ENCODE measurements around the gene TXNRD2.
"Not testable (repeated sequence)": the region's sequence is repeated elsewhere in the genome, so short reads cannot be mapped to it uniquely, and the experiment has no call there.

The TXNRD2 gene

DNA sequence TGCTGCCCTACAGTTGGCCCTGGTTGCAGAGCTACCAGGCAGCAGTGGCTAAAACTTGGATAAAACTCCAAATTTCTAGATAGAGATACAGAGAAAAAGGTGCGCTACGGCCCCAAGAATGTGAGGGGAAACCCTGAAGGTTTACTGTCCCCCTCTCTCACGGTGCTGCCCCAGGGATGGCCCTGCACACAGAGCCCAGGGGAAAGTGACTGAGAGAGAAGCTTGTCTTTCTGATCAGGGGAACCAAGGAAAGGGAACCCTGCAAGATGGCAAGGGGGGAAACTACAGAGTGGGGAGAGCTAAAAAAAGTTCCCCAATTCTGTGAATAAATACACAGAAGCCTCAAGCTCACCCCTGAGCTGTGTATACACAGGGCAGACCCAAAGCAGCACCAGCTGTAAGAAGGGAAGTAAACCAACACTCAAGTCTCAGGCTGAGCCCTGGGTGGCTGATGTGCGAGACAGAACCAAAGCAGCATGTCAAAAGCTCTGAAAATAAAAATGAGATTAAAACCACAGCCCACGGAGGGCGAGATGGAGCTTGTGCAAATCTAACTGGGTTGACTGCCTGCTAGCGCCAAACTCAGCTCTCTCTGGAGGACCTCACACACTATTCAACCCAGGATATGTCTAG, 109.0 kb downstream of the TXNRD2 start:
- H3K4me3 ChIP-seq (ENCODE audit: low read depth, low read length), result no peak overlapping the region
- TF ChIP-seq, protein P1, sequence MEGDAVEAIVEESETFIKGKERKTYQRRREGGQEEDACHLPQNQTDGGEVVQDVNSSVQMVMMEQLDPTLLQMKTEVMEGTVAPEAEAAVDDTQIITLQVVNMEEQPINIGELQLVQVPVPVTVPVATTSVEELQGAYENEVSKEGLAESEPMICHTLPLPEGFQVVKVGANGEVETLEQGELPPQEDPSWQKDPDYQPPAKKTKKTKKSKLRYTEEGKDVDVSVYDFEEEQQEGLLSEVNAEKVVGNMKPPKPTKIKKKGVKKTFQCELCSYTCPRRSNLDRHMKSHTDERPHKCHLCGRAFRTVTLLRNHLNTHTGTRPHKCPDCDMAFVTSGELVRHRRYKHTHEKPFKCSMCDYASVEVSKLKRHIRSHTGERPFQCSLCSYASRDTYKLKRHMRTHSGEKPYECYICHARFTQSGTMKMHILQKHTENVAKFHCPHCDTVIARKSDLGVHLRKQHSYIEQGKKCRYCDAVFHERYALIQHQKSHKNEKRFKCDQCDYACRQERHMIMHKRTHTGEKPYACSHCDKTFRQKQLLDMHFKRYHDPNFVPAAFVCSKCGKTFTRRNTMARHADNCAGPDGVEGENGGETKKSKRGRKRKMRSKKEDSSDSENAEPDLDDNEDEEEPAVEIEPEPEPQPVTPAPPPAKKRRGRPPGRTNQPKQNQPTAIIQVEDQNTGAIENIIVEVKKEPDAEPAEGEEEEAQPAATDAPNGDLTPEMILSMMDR (IDR thresholded peaks at IDR 0.05; ENCODE audit: borderline replicate concordance, insufficient read depth, low read depth, low read length), result no peak

DNA sequence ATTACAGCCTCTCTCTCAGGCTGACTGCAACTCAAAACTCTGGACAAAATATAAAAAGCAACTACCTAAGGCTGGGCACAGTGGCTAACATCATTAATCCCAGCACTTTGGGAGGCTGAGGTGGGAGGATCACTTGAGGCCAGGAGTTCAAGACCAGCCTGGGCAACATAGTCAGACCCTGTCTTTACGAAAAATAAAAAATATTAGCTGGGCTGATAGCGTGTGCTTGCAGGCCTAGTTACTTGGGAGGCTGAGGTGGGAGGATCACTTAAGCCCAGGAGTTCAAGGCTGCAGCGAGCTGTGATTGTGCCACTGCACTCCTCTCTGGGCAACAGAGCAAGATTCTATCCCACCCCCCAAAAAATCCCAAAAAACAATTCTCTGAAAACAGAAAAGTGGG, 109.6 kb downstream of the TXNRD2 start:
- not testable (repeated sequence) for H3K4me3 ChIP-seq (ENCODE audit: low read depth, low read length)

DNA sequence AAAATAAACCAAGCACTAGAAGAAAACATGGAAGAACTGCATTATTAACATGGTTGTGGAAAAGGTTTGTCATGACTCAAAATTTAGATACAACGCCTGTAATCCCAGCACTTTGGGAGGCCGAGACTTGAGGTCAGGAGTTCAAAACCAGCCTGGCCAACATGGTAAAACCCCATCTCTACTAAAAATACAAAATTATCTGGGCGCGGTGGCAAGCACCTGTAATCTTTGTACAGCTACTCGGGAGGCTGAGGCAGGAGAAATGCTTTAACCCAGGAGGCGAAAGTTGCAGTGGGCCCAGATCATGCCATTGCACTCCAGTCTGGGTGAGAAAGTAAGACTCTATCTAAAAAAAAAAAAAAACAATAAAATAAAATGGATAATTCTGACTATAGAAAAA, 110.6 kb downstream of the TXNRD2 start:
- TF ChIP-seq, protein P1 (IDR thresholded peaks at IDR 0.05; ENCODE audit: borderline replicate concordance, insufficient read depth, low read depth, low read length), result no peak
- H3K4me3 ChIP-seq (ENCODE audit: low read depth, low read length), result no peak overlapping the region

DNA sequence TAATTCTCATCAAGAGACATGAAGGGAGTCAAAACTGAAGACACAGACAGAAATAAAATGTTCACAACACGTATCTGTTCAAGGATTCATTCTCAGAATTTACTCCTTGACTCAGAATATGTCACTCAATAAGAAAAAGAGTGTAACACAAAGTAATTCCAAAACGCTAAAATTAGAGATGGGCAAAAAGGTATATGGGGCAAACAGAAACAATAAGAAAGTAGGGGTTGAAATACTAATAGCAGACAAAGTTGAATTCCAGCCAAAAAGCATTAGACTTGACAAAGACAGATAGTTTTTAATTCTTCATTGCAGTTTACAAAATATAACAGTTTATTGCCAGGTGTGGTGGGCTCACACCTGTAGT, 113.6 kb downstream of the TXNRD2 start:
- H3K4me3 ChIP-seq (ENCODE audit: low read depth, low read length), result no peak overlapping the region
- TF ChIP-seq, protein P1 (IDR thresholded peaks at IDR 0.05; ENCODE audit: borderline replicate concordance, insufficient read depth, low read depth, low read length), result no peak

DNA sequence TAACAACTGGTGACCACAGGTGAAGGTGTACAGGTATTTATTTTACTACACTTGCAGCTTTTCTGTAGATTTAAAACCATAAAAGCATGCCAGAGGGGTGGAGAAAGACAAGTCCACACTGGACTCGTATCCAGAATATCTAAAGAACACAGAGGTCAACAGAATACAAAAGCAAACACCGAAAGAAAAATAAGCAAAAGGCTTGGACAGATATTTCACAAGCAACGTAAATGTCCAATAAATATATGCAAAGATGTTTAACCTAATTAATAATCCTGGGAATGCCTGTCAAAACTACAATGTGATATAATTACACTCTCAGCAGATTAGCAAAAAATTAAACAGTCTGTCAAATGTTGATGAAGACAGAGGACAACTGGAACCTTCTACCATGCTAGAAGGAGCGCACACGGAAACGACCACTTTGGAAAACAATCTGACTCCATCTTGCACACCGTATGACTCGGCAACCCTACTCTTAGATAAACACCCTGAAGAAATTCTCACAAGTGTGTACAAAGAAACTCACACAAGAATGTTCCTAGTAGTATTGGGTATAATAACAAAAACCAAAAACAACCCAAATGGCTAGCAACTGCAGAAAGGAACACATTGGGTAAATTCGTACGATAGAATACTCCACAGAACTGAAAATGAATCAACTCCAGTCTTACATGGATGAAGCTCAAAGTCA, 114.1 kb downstream of the TXNRD2 start:
- no peak overlapping the region for H3K4me3 ChIP-seq (ENCODE audit: low read depth, low read length)
- TF ChIP-seq, protein P1 (IDR thresholded peaks at IDR 0.05; ENCODE audit: borderline replicate concordance, insufficient read depth, low read depth, low read length), result no peak

DNA sequence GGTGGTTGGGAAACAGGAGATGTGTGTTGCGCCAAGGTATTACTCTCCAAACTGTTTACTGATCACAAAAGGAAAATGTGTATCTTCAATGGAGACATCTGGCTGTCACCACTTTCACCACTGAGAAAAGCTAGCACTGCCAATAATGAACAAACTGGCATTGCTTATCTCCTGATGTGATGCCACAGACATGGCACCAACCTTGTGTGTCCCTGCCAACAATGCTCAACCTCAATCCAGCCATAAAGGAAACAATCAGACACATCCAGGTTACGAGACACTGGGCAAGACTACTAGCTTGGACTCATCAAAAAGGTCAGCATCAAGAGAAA, 115.0 kb downstream of the TXNRD2 start:
- H3K4me3 ChIP-seq (ENCODE audit: low read depth, low read length), result no peak overlapping the region
- TF ChIP-seq, protein P1 (IDR thresholded peaks at IDR 0.05; ENCODE audit: borderline replicate concordance, insufficient read depth, low read depth, low read length), result no peak

DNA sequence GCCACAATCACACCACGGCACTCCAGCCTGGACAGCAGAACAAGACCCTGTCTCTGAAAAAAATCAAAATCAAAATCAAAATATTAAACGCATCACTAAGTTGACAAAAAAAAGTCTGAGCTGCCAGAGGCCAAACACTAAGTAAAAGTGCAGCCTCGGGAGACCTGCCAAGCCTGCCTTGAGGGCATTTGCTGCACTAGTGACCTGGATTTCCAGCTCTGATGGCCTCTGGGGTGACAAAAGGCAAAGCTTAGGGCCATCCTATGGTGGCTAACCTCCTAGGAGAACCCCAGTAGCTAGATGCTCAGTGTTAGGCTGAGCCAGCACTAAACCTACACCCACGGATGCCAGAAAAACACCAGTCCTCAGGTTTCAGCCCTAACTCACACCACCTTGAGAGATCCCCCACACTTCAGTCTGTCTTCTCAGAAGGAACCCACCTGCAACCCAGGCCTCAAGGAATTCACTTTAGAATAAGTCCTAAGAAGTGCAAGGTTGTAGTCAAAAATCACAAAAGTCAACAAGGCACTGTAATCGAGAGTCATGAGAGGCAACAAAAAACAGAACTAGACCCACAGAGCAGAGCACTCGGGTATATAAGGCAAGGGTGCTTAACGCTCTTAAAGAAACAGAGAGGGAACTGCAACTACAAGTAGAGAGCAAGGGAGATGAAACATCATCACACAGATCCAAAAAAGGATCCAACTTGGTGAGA, 115.6 kb downstream of the TXNRD2 start:
- TF ChIP-seq, protein P1 (IDR thresholded peaks at IDR 0.05; ENCODE audit: borderline replicate concordance, insufficient read depth, low read depth, low read length), result no peak
- no peak overlapping the region for H3K4me3 ChIP-seq (ENCODE audit: low read depth, low read length)
